OCI-LY7 (cell line): Measurements from ENCODE around the gene RPS21. TPM values are rescaled to one million over a fixed set of nuclear protein-coding genes. Genes with fewer than 3 reads are reported as not detected.

Experiments used
- BruUV-seq: library from RNA; stranded (reverse); fragments of 400-500 nt; replicated peaks from 2 replicates; lab custom pipeline; 2021; lab: Mats Ljungman, UMichigan
- CTCF ChIA-PET: fragments of 300-600 bp; sonication (Branson Sonifier 250); formaldehyde crosslinking; loops from one replicate; lab custom pipeline; 2022; ENCODE audit warnings: antibody characterized with exemption; ENCODE audit not compliant: unreplicated experiment; lab: Charles Lee
- POLR2A ChIA-PET: fragments of 300-600 bp; sonication (Branson Sonifier 250); formaldehyde crosslinking; loops from one replicate; lab custom pipeline; 2022; ENCODE audit warnings: antibody characterized with exemption; lab: Charles Lee
- DNase-seq: peaks from one replicate; pipeline ENCODE4 v3.0.0-alpha.2; 2015; ENCODE audit warnings: low spot score
- H2AFZ ChIP-seq: fragments of 200-600 bp; sonication (generic), shearing (Covaris generic); 2 replicates; pipeline ENCODE4 v1.6.1; 2014; ENCODE audit warnings: mild to moderate bottlenecking, antibody characterized with exemption, low read length, moderate library complexity
- H3K27ac ChIP-seq: fragments of 200-600 bp; sonication (generic); 2 replicates; pipeline ENCODE4 v1.5.1; 2014; ENCODE audit warnings: mixed run types, low read depth, mild to moderate bottlenecking, moderate library complexity, low read length, inconsistent platforms; ENCODE audit not compliant: poor library complexity, severe bottlenecking
- H3K36me3 ChIP-seq: fragments of 200-600 bp; sonication (generic); 2 replicates; pipeline ENCODE4 v1.6.1; 2014; ENCODE audit warnings: mild to moderate bottlenecking, antibody characterized with exemption, low read length, moderate library complexity, mixed read lengths; ENCODE audit not compliant: insufficient read depth
- H3K4me1 ChIP-seq: fragments of 200-600 bp; sonication (generic); 2 replicates; pipeline ENCODE4 v1.5.1; 2014; ENCODE audit warnings: mild to moderate bottlenecking, low read length; ENCODE audit not compliant: insufficient read depth, poor library complexity, severe bottlenecking
- H3K4me2 ChIP-seq: fragments of 200-600 bp; sonication (generic); 2 replicates; pipeline ENCODE4 v1.6.1; 2014; ENCODE audit warnings: mild to moderate bottlenecking, low read length
- H3K4me3 ChIP-seq: fragments of 200-600 bp; sonication (generic); 2 replicates; pipeline ENCODE4 v1.5.1; 2014; ENCODE audit warnings: mild to moderate bottlenecking, low read depth, low read length; ENCODE audit not compliant: poor library complexity, severe bottlenecking
- H3K79me2 ChIP-seq: fragments of 200-600 bp; sonication (generic); 2 replicates; pipeline ENCODE4 v1.6.1; 2016; ENCODE audit warnings: low read depth, mild to moderate bottlenecking, low read length, moderate library complexity, mixed read lengths; ENCODE audit not compliant: insufficient read depth
- H3K9me2 ChIP-seq: fragments of 200-600 bp; sonication (generic); 2 replicates; pipeline ENCODE4 v1.6.1; 2016; ENCODE audit warnings: mild to moderate bottlenecking, low read length, mixed read lengths; ENCODE audit not compliant: insufficient read depth
- H3K9me3 ChIP-seq: fragments of 200-600 bp; sonication (generic); 2 replicates; pipeline ENCODE4 v1.6.1; 2014; ENCODE audit warnings: mild to moderate bottlenecking, mixed run types, low read length, mixed read lengths
- H4K20me1 ChIP-seq: fragments of 200-600 bp; sonication (generic); 2 replicates; pipeline ENCODE4 v1.6.1; 2014; ENCODE audit warnings: mild to moderate bottlenecking, antibody characterized with exemption, low read length, moderate library complexity, mixed read lengths; ENCODE audit not compliant: insufficient read depth
- EZH2phosphoT487 ChIP-seq: fragments of 200-600 bp; sonication (generic); IDR thresholded peaks from 2 replicates; pipeline ENCODE4 v1.6.1; 2018; ENCODE audit warnings: low read depth, borderline replicate concordance, mild to moderate bottlenecking, mixed run types, antibody characterized with exemption, low read length, moderate library complexity, mixed read lengths
- intact Hi-C: fragments of 100-400 bp; cut with micrococcal nuclease; formaldehyde crosslinking; loops from one replicate; pipeline ENCODE4 v1.10.0; 2022; ENCODE audit not compliant: unreplicated experiment
- total RNA-seq, 2 experiments: library from RNA; depleted of rRNA in 1 of 2; stranded (reverse); fragments of >200 nt in 1 of 2; shearing (Covaris generic) in 1 of 2; gene quantifications; 2 replicates each; pipeline ENCODE4 v1.2.3, GENCODE V29; 2014 to 2022
- TF ChIP-seq, protein P1 (sequence below): fragments of 200-600 bp; sonication (generic); conservative IDR thresholded peaks from 2 replicates; pipeline ENCODE4 v1.5.1; 2014; ENCODE audit warnings: mild to moderate bottlenecking, antibody characterized with exemption, low read length, moderate library complexity, mixed read lengths

The RPS21 gene
- total RNA-seq, 2 experiments from 2014 or later: 2,571 to 3,376 TPM

DNA sequence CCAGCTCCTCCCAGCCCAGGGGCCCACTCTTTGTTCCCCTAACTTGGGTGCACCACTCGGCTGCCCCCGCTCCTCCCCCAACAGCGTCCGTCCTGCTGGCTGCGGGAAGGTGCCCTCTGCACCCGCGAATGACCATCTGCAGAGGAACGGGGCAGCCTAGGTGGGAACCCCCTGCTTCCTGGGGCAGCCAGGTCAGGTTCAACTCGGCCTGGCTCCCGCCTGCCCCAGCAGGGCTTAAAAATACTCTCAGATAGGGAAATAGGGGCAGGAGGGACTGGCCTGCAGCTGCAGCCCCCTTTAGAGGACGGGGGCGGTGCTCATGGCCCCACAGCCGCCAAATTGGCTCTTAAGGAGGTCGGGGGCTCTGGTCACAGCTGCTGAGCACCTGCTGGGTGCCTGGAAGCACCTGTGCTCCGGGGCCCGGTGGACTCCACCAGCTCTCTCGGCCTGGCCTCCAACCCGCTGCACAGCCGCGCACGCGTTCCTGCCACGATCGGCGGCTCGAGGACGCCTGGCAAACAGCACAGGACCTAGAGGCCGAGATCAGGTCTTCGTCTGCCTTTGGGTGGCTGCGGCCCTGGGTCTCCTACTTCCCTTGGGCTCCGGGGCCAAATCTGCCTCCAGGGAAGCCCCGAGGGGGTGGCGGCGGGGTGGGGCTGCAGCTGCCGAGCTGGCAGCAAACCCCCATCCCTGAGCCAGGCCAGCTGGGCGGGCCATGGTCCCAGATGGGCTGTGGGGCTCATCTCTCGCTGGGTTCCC lies 19.1 kb upstream of the RPS21 start:
- no TSS peak for BruUV-seq
- intact Hi-C loops: loop anchor here (1.0 to 5.0 kb wide), 3 partner anchors 29 to 66 kb away; partner anchors contain the start of gene ADRM1
- no peaks in the 10 kb centered on the region for H3K9me3 ChIP-seq
- no peak for TF ChIP-seq EZH2phosphoT487
- peaks cover 52% of the 10 kb centered on the region for H3K4me1 ChIP-seq
- ChIA-PET POLR2A (interaction anchor here (0.6 to 0.7 kb wide), 2 partner anchors 17 to 66 kb away, joined by 3 read pairs; no protein-coding TSS in a partner anchor), CTCF (interaction anchor here (0.6 to 1.4 kb wide), 3 partner anchors 15 to 66 kb away, joined by 3 to 5 read pairs (median 4); no protein-coding TSS in a partner anchor)
- H3K27ac ChIP-seq: peak overlapping the region; percentile 47
- H3K4me2 ChIP-seq: peak overlapping the region; percentile 86
- no peaks in the 10 kb centered on the region for H3K9me2 ChIP-seq
- H3K36me3 ChIP-seq: no peaks in the 10 kb centered on the region
- H4K20me1 ChIP-seq: no peaks in the 10 kb centered on the region
- peak overlapping the region; percentile 92 for H3K4me3 ChIP-seq
- H3K79me2 ChIP-seq: no peaks in the 10 kb centered on the region
- peak overlapping the region; percentile 50; the same call in 1 of the 2 replicates for H2AFZ ChIP-seq
- peak; percentile 66 for DNase-seq

DNA sequence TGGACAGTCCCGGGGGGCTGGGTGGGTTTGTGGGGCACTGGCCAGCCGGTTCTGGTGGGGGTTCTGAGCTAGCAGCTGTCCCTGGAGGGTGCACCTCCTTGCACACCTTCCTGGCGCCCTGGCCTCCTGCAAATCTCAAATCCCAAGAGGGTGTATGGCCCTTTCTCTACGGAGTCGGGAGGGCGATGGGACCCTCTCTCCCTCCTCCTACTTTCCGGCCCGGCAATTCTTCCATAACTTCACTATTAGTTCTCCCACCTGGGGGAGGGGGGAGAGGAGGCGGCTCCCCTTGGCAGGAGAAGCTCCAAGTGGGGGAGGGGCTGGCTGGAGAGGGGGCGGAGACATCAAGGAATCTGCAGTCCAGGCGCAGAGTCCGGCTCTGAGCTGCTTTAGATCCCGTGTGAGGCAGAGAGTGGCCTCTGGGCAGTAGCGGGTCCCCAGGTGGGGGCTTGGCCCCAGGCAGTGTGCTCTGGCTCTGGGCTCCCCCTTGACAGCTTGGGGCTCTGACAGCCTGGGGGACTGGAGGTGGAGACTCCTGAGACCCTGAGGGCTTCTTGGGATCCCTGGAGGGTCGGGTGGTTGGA lies 18.4 kb upstream of the RPS21 start:
- Histone ChIP-seq H2AFZ (no peak overlapping the region), H3K27ac (no peak overlapping the region), H3K9me2 (no peaks in the 10 kb centered on the region), H3K36me3 (no peaks in the 10 kb centered on the region), H4K20me1 (no peaks in the 10 kb centered on the region), H3K9me3 (no peaks in the 10 kb centered on the region), H3K4me1 (peaks cover 46% of the 10 kb centered on the region), H3K79me2 (no peaks in the 10 kb centered on the region), H3K4me2 (peak overlapping the region; percentile 86), H3K4me3 (peak overlapping the region; percentile 92)
- intact Hi-C loops: loop anchor here (5.0 kb wide), 1 partner anchor 46 kb away; no protein-coding TSS in a partner anchor
- no peak for DNase-seq
- CTCF ChIA-PET: interaction anchor here (0.6 to 1.4 kb wide), 3 partner anchors 14 to 66 kb away, joined by 3 to 5 read pairs (median 4); no protein-coding TSS in a partner anchor
- no TSS peak for BruUV-seq
- no peak for TF ChIP-seq EZH2phosphoT487
- TF ChIP-seq, protein P1, sequence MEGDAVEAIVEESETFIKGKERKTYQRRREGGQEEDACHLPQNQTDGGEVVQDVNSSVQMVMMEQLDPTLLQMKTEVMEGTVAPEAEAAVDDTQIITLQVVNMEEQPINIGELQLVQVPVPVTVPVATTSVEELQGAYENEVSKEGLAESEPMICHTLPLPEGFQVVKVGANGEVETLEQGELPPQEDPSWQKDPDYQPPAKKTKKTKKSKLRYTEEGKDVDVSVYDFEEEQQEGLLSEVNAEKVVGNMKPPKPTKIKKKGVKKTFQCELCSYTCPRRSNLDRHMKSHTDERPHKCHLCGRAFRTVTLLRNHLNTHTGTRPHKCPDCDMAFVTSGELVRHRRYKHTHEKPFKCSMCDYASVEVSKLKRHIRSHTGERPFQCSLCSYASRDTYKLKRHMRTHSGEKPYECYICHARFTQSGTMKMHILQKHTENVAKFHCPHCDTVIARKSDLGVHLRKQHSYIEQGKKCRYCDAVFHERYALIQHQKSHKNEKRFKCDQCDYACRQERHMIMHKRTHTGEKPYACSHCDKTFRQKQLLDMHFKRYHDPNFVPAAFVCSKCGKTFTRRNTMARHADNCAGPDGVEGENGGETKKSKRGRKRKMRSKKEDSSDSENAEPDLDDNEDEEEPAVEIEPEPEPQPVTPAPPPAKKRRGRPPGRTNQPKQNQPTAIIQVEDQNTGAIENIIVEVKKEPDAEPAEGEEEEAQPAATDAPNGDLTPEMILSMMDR: no peak
- POLR2A ChIA-PET: interaction anchor here (0.8 kb wide), 1 partner anchor 68 kb away, joined by 3 read pairs; no protein-coding TSS in a partner anchor

DNA sequence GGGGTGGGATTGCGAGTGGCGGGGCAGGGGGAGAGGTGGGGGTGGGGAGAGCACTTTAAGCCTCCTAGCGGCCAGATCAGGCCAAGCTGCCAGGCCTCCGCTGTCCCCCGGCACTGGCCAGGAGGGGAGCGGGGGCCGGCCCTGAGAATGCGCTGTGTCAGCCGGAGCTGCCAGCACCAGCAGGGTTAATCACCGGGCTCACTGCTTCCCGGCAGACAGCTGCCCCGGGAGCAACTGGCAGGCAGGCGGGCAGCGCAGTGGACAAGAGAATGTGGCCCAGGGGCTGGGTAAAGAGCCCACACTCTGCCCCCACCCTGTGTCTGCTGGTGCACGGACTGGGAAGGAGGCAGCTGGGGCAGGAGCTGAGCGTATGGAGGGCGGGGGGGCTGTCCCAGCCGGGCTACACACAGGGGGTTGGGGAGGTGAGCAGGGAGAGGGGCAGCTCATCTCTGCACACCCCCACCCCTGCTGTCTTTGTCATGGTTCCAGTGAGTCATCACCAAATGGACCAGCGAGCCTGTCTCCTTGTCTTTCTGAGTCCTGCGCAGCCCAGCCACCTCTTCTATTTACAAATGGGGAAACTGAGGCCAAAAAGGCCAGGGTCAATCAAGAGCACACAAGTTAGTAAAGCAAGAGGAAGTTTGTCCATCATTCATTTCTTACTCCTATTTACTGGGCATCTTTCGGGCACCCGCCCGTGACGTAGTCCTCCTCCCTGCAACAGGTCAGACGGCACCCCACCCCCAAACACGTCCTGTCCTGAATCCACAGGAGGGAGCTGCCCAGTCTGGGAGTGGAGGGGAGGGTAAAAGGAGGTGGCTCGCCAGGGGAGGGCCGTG lies 17.7 kb upstream of the RPS21 start:
- no peaks in the 10 kb centered on the region for H3K79me2 ChIP-seq
- no peaks in the 10 kb centered on the region for H4K20me1 ChIP-seq
- intact Hi-C loops: loop anchor here (5.0 kb wide), 1 partner anchor 47 kb away; no protein-coding TSS in a partner anchor
- H2AFZ ChIP-seq: no peak overlapping the region
- ChIA-PET CTCF (interaction anchor here (1.4 kb wide), 1 partner anchor 67 kb away, joined by 4 read pairs; no protein-coding TSS in a partner anchor), POLR2A (interaction anchor here (0.8 to 0.9 kb wide), 2 partner anchors 67 to 68 kb away, joined by 3 to 4 read pairs; partner anchors contain the start of gene ADRM1)
- no peaks in the 10 kb centered on the region for H3K36me3 ChIP-seq
- BruUV-seq: no TSS peak
- TF ChIP-seq EZH2phosphoT487: no peak
- TF ChIP-seq, protein P1: peak; percentile 42
- H3K9me3 ChIP-seq: no peaks in the 10 kb centered on the region
- no peak overlapping the region for H3K4me3 ChIP-seq
- peak overlapping the region; percentile 86; the same call in 1 of the 2 replicates for H3K4me2 ChIP-seq
- H3K27ac ChIP-seq: no peak overlapping the region
- H3K4me1 ChIP-seq: peaks cover 39% of the 10 kb centered on the region
- no peak for DNase-seq
- H3K9me2 ChIP-seq: no peaks in the 10 kb centered on the region
